Lung (tissue), 12 donors: ENCODE results near the gene BOLA3. TPM values are rescaled to one million over a fixed set of nuclear protein-coding genes. Genes with fewer than 3 reads are reported as not detected.

Experiments
- ATAC-seq: fragments of 200-7000 bp; cut with Tn5 transposase; one replicate; pipeline ENCODE4 v1.9.1; 2020; ENCODE audit warnings: moderate number of reproducible peaks; ENCODE audit not compliant: insufficient read depth, low FRiP score
- DNase-seq, 3 donors: peaks; one replicate each; pipeline ENCODE4 v3.0.0-alpha.2; 2013 to 2017
- H3K27ac ChIP-seq, 2 donors: one replicate each; pipeline ENCODE4 v1.5.1; 2013; ENCODE audit warnings: mild to moderate bottlenecking in 2 of 2, moderate library complexity in 2 of 2, control low read depth in 1 of 2, inconsistent platforms in 1 of 2, low read depth in 1 of 2, low read length in 1 of 2
- H3K27me3 ChIP-seq, 3 donors: one replicate each; pipeline ENCODE4 v1.5.1; 2013; ENCODE audit warnings: low read length in 2 of 3; ENCODE audit not compliant: control insufficient read depth in 3 of 3, insufficient read depth in 3 of 3
- H3K36me3 ChIP-seq, 4 donors: one replicate each; pipeline ENCODE4 v1.5.1; 2013; ENCODE audit warnings: low read length in 4 of 4, mild to moderate bottlenecking in 1 of 4, moderate library complexity in 1 of 4; ENCODE audit not compliant: control insufficient read depth in 4 of 4, insufficient read depth in 4 of 4
- H3K4me1 ChIP-seq, 5 donors: one replicate each; pipeline ENCODE4 v1.5.1; 2013; ENCODE audit warnings: low read length in 5 of 5, mild to moderate bottlenecking in 2 of 5, moderate library complexity in 1 of 5; ENCODE audit not compliant: control insufficient read depth in 5 of 5, insufficient read depth in 5 of 5
- H3K4me3 ChIP-seq: one replicate; pipeline ENCODE4 v1.5.1; 2013; ENCODE audit warnings: mild to moderate bottlenecking, control low read depth, moderate library complexity
- H3K9ac ChIP-seq, 2 donors: one replicate each; pipeline ENCODE4 v1.5.1; 2013; ENCODE audit warnings: low read length in 2 of 2, control low read depth in 1 of 2; ENCODE audit not compliant: insufficient read depth in 1 of 2
- H3K9me3 ChIP-seq, 4 donors: one replicate each; pipeline ENCODE4 v1.5.1; 2013; ENCODE audit warnings: low read length in 3 of 4, mild to moderate bottlenecking in 1 of 4, moderate library complexity in 1 of 4; ENCODE audit not compliant: control insufficient read depth in 4 of 4, insufficient read depth in 3 of 4
- CTCF ChIP-seq: IDR thresholded peaks from 2 replicates; pipeline ENCODE4 v1.5.1; 2012; ENCODE audit warnings: mild to moderate bottlenecking; ENCODE audit errors: control extremely low read depth, extremely low read depth
- WGBS, 2 donors: extraction: QIAGEN DNeasy Blood & Tissue Kit; methylation state at CpG; one replicate each; pipeline ENCODE4 v1.1.7; 2013; 5-methylcytosine and 5-hydroxymethylcytosine counted together
- polyA plus RNA-seq, 2 donors: library from polyadenylated mRNA; stranded (reverse); fragments of 200-250 nt; gene quantifications; one replicate each; pipeline ENCODE4 v1.2.1, GENCODE V29; 2013
- total RNA-seq, 2 donors: library from RNA; depleted of rRNA in 1 of 2; stranded (reverse); fragments of >200 nt in 1 of 2; gene quantifications; one replicate each; pipeline ENCODE4 v1.2.1, GENCODE V29; 2014 to 2021
- donor health status: control.
- donor health status: control.
- donor health status: Bipolar disorder and iron deficiency.
- donor health status: healthy.
- donor health status: DM: yes; HTN: yes; CAD: no.

BOLA3 gene
- total and polyA plus RNA-seq, 4 donors: 12.0 to 64.5 (median 39.7) TPM

GRCh38 chr2:74119912-74120825 lies 27.5 kb downstream of the BOLA3 start:
- Histone ChIP-seq H3K27ac (peak overlapping the region; percentile 34 to 97), H3K4me1 (no peaks in the 10 kb centered on the region), H3K9me3 (peaks cover 0 to 11% (median 2%) of the 10 kb centered on the region in 4 donors), H3K9ac (peak overlapping the region in 1 of 2 donors; percentile 39), H3K36me3 (no peaks in the 10 kb centered on the region), H3K27me3 (no peaks in the 10 kb centered on the region), H3K4me3 (peak overlapping the region; percentile 78)
- DNase-seq: peak; percentile 69 to 90 (median 81)
- ATAC-seq: peak; percentile 94
- WGBS, 2 donors: 4 to 5% methylated on average over 50 to 59 of the region's 59 CpGs
- peak; percentile 25 for TF ChIP-seq CTCF

- H3K36me3 ChIP-seq: no peaks in the 10 kb centered on the region
- H3K4me3 ChIP-seq: no peak overlapping the region
- H3K9ac ChIP-seq: no peak overlapping the region
- no peak for ATAC-seq
- peaks cover 0 to 11% (median 2%) of the 10 kb centered on the region in 4 donors for H3K9me3 ChIP-seq
- no peak overlapping the region for H3K27ac ChIP-seq
- DNase-seq: no peak
- no peak for TF ChIP-seq CTCF
- no peaks in the 10 kb centered on the region for H3K27me3 ChIP-seq
- no peaks in the 10 kb centered on the region for H3K4me1 ChIP-seq
Observed at GRCh38 chr2:74119339-74119738, 28.4 kb downstream of the BOLA3 start.

GRCh38 chr2:74111380-74111779 lies 36.3 kb downstream of the BOLA3 start:
- TF ChIP-seq CTCF: no peak
- DNase-seq: no peak
- ATAC-seq: no peak
- Histone ChIP-seq H3K4me3 (no peak overlapping the region), H3K36me3 (no peaks in the 10 kb centered on the region), H3K27me3 (no peaks in the 10 kb centered on the region), H3K9ac (no peak overlapping the region), H3K27ac (no peak overlapping the region), H3K4me1 (no peaks in the 10 kb centered on the region), H3K9me3 (no peaks in the 10 kb centered on the region)
